ENCODE measurements around the gene FOXI2.
A peak's percentile ranks its signal among the peaks of the same experiment; 100 is the strongest.

The FOXI2 gene

GRCh38 chr10:127736915-127737562 is at the start of gene FOXI2:
Gene FOXI2, plus strand, starts transcription at chr10:127737185. Its CDS starts 89 bp downstream, at chr10:127737274.
- DNase-seq (ENCODE audit: low read depth in 2 of 2): no peak

- DNase-seq (ENCODE audit: low read depth in 2 of 2): no peak
Measured at GRCh38 chr10:127687548-127687947, 49.4 kb upstream of the FOXI2 start.

GRCh38 chr10:127690176-127690835 is 46.7 kb upstream of the FOXI2 start:
- DNase-seq (ENCODE audit: low read depth in 2 of 2): no peak

- DNase-seq (ENCODE audit: low read depth in 2 of 2): peak in 1 of 2 donors; percentile 8
Measured at GRCh38 chr10:127694580-127695193, 42.3 kb upstream of the FOXI2 start.

- DNase-seq (ENCODE audit: low read depth in 2 of 2): no peak
Measured at GRCh38 chr10:127695431-127695830, 41.6 kb upstream of the FOXI2 start.

- no peak for DNase-seq (ENCODE audit: low read depth in 2 of 2)
Measured at GRCh38 chr10:127698886-127699285, 38.1 kb upstream of the FOXI2 start.

- no peak for DNase-seq (ENCODE audit: low read depth in 2 of 2)
Measured at GRCh38 chr10:127699311-127699710, 37.7 kb upstream of the FOXI2 start.

- DNase-seq (ENCODE audit: low read depth in 2 of 2): no peak
Measured at GRCh38 chr10:127702271-127702670, 34.7 kb upstream of the FOXI2 start.

GRCh38 chr10:127715249-127715648 is 21.7 kb upstream of the FOXI2 start:
- DNase-seq (ENCODE audit: low read depth in 2 of 2): no peak

GRCh38 chr10:127715782-127716378 is 21.1 kb upstream of the FOXI2 start:
- DNase-seq (ENCODE audit: low read depth in 2 of 2): no peak

- DNase-seq (ENCODE audit: low read depth in 2 of 2): no peak
Measured at GRCh38 chr10:127720142-127720541, 16.8 kb upstream of the FOXI2 start.

GRCh38 chr10:127720903-127721302 is 16.1 kb upstream of the FOXI2 start:
- no peak for DNase-seq (ENCODE audit: low read depth in 2 of 2)

GRCh38 chr10:127734753-127735152 is 2.2 kb upstream of the FOXI2 start:
- DNase-seq (ENCODE audit: low read depth in 2 of 2): no peak

GRCh38 chr10:127735156-127735555 is 1.8 kb upstream of the FOXI2 start:
- DNase-seq (ENCODE audit: low read depth in 2 of 2): no peak

GRCh38 chr10:127735723-127736221 is 1.2 kb upstream of the FOXI2 start:
- DNase-seq (ENCODE audit: low read depth in 2 of 2): no peak

- DNase-seq (ENCODE audit: low read depth in 2 of 2): no peak
Measured at GRCh38 chr10:127736222-127736914, 617 bp upstream of the FOXI2 start.

- no peak for DNase-seq (ENCODE audit: low read depth in 2 of 2)
Measured at GRCh38 chr10:127737563-127738511, 852 bp downstream of the FOXI2 start.

- no peak for DNase-seq (ENCODE audit: low read depth in 2 of 2)
Measured at GRCh38 chr10:127738512-127739424, 1.8 kb downstream of the FOXI2 start.

GRCh38 chr10:127739908-127740307 is 2.9 kb downstream of the FOXI2 start:
- no peak for DNase-seq (ENCODE audit: low read depth in 2 of 2)

GRCh38 chr10:127740596-127740995 is 3.6 kb downstream of the FOXI2 start:
- DNase-seq (ENCODE audit: low read depth in 2 of 2): no peak

Measured in stimulated activated CD4-positive, alpha-beta T cell treated with anti-CD3 and anti-CD28 coated beads, Interleukin-1b, Interleukin-23, amount 100 ng/mL, for 4 hours (primary cell).